OCI-LY7 (cell line): ENCODE results near the gene MACC1.

Experiments used
- CTCF ChIP-seq: fragments of 200-600 bp; sonication (generic); conservative IDR thresholded peaks from 2 replicates; pipeline ENCODE4 v1.5.1; 2014; ENCODE audit warnings: mild to moderate bottlenecking, antibody characterized with exemption, low read length, moderate library complexity, mixed read lengths
- EZH2phosphoT487 ChIP-seq: fragments of 200-600 bp; sonication (generic); IDR thresholded peaks from 2 replicates; pipeline ENCODE4 v1.6.1; 2018; ENCODE audit warnings: low read depth, borderline replicate concordance, mild to moderate bottlenecking, mixed run types, antibody characterized with exemption, low read length, moderate library complexity, mixed read lengths

- TF ChIP-seq CTCF: no peak
- no peak for TF ChIP-seq EZH2phosphoT487
Measured at GRCh38 chr7:20095436-20095835, 121.7 kb downstream of the MACC1 start.
